Astrocyte (in vitro differentiated cells and primary cell): Measurements from ENCODE around the gene KRTAP10-6. TPM values are rescaled to one million over a fixed set of nuclear protein-coding genes. Genes with fewer than 3 reads are reported as not detected.
"Not testable (repeated sequence)": the region's sequence is repeated elsewhere in the genome, so short reads cannot be mapped to it uniquely, and the experiment has no call there.

Experiments used
- DNase-seq: peaks from one replicate; pipeline ENCODE4 v3.0.0-alpha.2; 2010; ENCODE audit warnings: low read depth
- FAIRE-seq: peaks from 2 replicates; lab custom pipeline; 2011; peaks lifted over from hg19 to GRCh38; lab: Jason Lieb, UNC
- H2AFZ ChIP-seq: 2 replicates; pipeline ENCODE4 v1.6.0; 2012; ENCODE audit warnings: low read depth, low read length, inconsistent platforms
- H3K27ac ChIP-seq: 2 replicates; pipeline ENCODE4 v1.5.1; 2011; ENCODE audit warnings: low read depth, low read length, inconsistent platforms
- H3K27me3 ChIP-seq: 2 replicates; pipeline ENCODE4 v1.6.0; 2011; ENCODE audit warnings: low read length, inconsistent platforms; ENCODE audit not compliant: insufficient read depth
- H3K36me3 ChIP-seq: 2 replicates; pipeline ENCODE4 v1.5.1; 2011; ENCODE audit warnings: low read length, inconsistent platforms; ENCODE audit not compliant: insufficient read depth
- H3K4me1 ChIP-seq: 2 replicates; pipeline ENCODE4 v1.5.1; 2011; ENCODE audit warnings: low read length, inconsistent platforms; ENCODE audit not compliant: insufficient read depth
- H3K4me2 ChIP-seq: 2 replicates; pipeline ENCODE4 v1.6.0; 2012; ENCODE audit warnings: low read length, inconsistent platforms
- H3K4me3 ChIP-seq: 2 replicates; pipeline ENCODE4 v1.5.1; 2011; ENCODE audit warnings: low read depth, mild to moderate bottlenecking, low read length, inconsistent platforms; ENCODE audit not compliant: insufficient read depth
- H3K79me2 ChIP-seq: 2 replicates; pipeline ENCODE4 v1.6.0; 2012; ENCODE audit warnings: mild to moderate bottlenecking, low read length, inconsistent platforms; ENCODE audit not compliant: insufficient read depth
- H3K9ac ChIP-seq: 2 replicates; pipeline ENCODE4 v1.6.0; 2012; ENCODE audit warnings: mild to moderate bottlenecking, low read length, inconsistent platforms
- H3K9me3 ChIP-seq: 2 replicates; pipeline ENCODE4 v1.5.1; 2012; ENCODE audit warnings: low read depth, mild to moderate bottlenecking, low read length, inconsistent platforms; ENCODE audit not compliant: insufficient read depth
- H4K20me1 ChIP-seq: 2 replicates; pipeline ENCODE4 v1.6.0; 2012; ENCODE audit warnings: low read length, inconsistent platforms; ENCODE audit not compliant: insufficient read depth
- H3K27ac Mint-ChIP-seq: one replicate; pipeline ENCODE4 v1.8.0; 2021; ENCODE audit warnings: mild to moderate bottlenecking, mixed read lengths; ENCODE audit not compliant: unreplicated experiment
- H3K27me3 Mint-ChIP-seq: one replicate; pipeline ENCODE4 v1.8.0; 2021; ENCODE audit warnings: low read depth, mixed read lengths; ENCODE audit not compliant: unreplicated experiment
- H3K36me3 Mint-ChIP-seq: one replicate; pipeline ENCODE4 v1.8.0; 2021; ENCODE audit warnings: low read depth, mixed read lengths; ENCODE audit not compliant: unreplicated experiment
- H3K4me1 Mint-ChIP-seq: one replicate; pipeline ENCODE4 v1.8.0; 2021; ENCODE audit warnings: low read depth, mixed read lengths; ENCODE audit not compliant: unreplicated experiment
- H3K4me3 Mint-ChIP-seq: one replicate; pipeline ENCODE4 v1.8.0; 2021; ENCODE audit warnings: mild to moderate bottlenecking, moderate library complexity, mixed read lengths; ENCODE audit not compliant: unreplicated experiment
- H3K9me3 Mint-ChIP-seq: one replicate; pipeline ENCODE4 v1.8.0; 2021; ENCODE audit warnings: mild to moderate bottlenecking, mixed read lengths; ENCODE audit not compliant: unreplicated experiment
- EZH2 ChIP-seq: IDR thresholded peaks from 2 replicates; pipeline ENCODE4 v1.6.1; 2012; ENCODE audit warnings: mild to moderate bottlenecking, low read length, inconsistent platforms; ENCODE audit not compliant: insufficient read depth
- total RNA-seq: library from RNA; stranded (reverse); gene quantifications from 2 replicates; pipeline ENCODE4 v1.2.1, GENCODE V29; 2021
- TF ChIP-seq, protein P1 (sequence below): IDR thresholded peaks from 2 replicates; pipeline ENCODE4 v1.5.1; 2011; ENCODE audit warnings: low read depth, mild to moderate bottlenecking, inconsistent platforms, low read length, moderate library complexity; ENCODE audit not compliant: insufficient read depth

Gene KRTAP10-6
- total RNA-seq, 1 donor from 2014 or later = not detected

DNA sequence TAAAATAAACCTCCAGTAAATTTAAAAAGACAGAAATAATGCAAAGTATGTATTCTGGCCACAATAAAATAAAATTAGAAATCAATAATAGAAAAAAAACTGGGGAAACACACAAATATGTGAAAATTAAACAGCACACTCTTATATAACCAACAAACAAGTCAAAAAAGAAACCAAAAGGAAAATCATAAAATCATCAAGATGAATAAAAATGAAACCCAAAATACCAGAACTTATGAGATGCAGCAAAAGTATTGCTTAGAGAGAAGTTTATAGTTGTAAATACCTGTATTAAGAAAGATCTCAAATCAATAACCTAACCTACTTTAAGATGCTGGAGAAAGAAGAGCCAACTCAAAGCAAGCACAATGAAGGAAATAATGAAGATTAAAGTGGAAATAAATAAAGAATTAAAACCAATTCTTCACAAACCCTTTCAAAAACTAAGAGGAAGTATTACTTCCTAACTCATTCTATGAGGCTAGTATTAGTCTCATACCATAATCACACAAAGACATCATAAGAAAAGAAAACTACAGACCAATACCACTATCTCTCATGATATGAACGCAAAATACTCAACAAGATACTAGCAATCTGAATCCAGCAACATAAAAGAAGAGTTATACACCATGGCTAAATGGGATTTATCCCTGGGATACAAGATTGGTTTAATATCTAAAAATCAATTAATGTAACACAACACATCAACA is 27.3 kb downstream of the KRTAP10-6 start:
- no peaks in the 10 kb centered on the region for H3K36me3 ChIP-seq
- Mint-ChIP-seq H3K4me1 (no peaks in the 10 kb centered on the region), H3K4me3 (no peak overlapping the region), H3K9me3 (peaks cover 10% of the 10 kb centered on the region), H3K27me3 (peaks cover 14% of the 10 kb centered on the region), H3K36me3 (no peaks in the 10 kb centered on the region), H3K27ac (no peak overlapping the region)
- no peak overlapping the region for H2AFZ ChIP-seq
- H3K27ac ChIP-seq = no peak overlapping the region
- H3K4me2 ChIP-seq = no peak overlapping the region
- DNase-seq = no peak
- FAIRE-seq = no peak
- no peak overlapping the region for H3K9ac ChIP-seq
- H4K20me1 ChIP-seq = no peaks in the 10 kb centered on the region
- no peaks in the 10 kb centered on the region for H3K27me3 ChIP-seq
- no peaks in the 10 kb centered on the region for H3K79me2 ChIP-seq
- H3K9me3 ChIP-seq = no peaks in the 10 kb centered on the region
- no peak for TF ChIP-seq EZH2
- TF ChIP-seq, protein P1, sequence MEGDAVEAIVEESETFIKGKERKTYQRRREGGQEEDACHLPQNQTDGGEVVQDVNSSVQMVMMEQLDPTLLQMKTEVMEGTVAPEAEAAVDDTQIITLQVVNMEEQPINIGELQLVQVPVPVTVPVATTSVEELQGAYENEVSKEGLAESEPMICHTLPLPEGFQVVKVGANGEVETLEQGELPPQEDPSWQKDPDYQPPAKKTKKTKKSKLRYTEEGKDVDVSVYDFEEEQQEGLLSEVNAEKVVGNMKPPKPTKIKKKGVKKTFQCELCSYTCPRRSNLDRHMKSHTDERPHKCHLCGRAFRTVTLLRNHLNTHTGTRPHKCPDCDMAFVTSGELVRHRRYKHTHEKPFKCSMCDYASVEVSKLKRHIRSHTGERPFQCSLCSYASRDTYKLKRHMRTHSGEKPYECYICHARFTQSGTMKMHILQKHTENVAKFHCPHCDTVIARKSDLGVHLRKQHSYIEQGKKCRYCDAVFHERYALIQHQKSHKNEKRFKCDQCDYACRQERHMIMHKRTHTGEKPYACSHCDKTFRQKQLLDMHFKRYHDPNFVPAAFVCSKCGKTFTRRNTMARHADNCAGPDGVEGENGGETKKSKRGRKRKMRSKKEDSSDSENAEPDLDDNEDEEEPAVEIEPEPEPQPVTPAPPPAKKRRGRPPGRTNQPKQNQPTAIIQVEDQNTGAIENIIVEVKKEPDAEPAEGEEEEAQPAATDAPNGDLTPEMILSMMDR = no peak
- H3K4me3 ChIP-seq = no peak overlapping the region
- H3K4me1 ChIP-seq = no peaks in the 10 kb centered on the region

DNA sequence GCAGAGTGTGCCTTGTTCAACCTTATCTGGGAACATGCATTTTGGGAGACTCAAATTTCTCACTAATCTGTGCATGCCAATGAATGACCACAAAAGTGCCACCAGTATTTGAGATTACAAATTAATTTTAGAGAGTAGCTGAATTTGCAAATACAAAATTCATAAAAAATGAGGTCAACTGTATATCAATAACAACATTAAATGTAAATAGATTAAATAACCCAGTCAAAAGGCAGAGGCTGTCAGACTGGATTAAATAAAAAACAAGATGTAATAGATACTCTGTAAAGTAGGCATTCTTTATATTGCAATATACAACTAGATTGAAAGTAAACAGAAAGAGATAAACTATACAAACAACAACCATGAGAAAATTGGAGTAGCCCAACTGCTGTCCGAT is 28.2 kb downstream of the KRTAP10-6 start:
- FAIRE-seq (no peak), DNase-seq (no peak)
- no peaks in the 10 kb centered on the region for H3K4me1 Mint-ChIP-seq
- H3K4me3 ChIP-seq = no peak overlapping the region
- H3K9me3 Mint-ChIP-seq = peaks cover 8% of the 10 kb centered on the region
- H3K4me3 Mint-ChIP-seq = no peak overlapping the region
- no peaks in the 10 kb centered on the region for H4K20me1 ChIP-seq
- no peaks in the 10 kb centered on the region for H3K4me1 ChIP-seq
- TF ChIP-seq, protein P1 = no peak
- TF ChIP-seq EZH2 = no peak
- no peaks in the 10 kb centered on the region for H3K36me3 Mint-ChIP-seq
- no peaks in the 10 kb centered on the region for H3K36me3 ChIP-seq
- H3K27ac ChIP-seq = no peak overlapping the region
- H3K9ac ChIP-seq = no peak overlapping the region
- H3K27ac Mint-ChIP-seq = no peak overlapping the region
- H3K9me3 ChIP-seq = no peaks in the 10 kb centered on the region
- no peak overlapping the region for H3K4me2 ChIP-seq
- no peak overlapping the region for H2AFZ ChIP-seq
- H3K27me3 ChIP-seq = no peaks in the 10 kb centered on the region
- H3K79me2 ChIP-seq = no peaks in the 10 kb centered on the region
- H3K27me3 Mint-ChIP-seq = peaks cover 14% of the 10 kb centered on the region

DNA sequence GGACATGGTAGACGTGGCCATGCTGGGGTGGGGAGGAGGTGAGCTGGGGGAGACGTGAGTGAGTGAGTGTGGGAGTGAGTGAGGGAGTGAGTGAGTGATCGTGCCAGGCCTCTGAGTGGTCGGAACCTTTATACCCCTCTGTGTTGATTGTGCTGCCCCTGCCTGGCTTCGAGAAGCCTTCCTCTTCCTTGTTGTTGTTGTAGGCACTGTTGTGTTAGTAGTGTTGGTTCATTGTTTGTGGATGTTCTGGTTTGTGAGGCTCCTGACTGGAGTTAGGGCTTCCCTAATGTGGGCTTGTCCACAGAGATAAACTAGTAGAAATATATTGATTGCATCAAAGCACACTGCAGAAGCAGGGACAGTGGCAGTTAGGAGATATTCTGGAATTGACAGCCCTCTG is 33.6 kb downstream of the KRTAP10-6 start, which contains the start of gene KRTAP10-3:
Gene KRTAP10-3, minus strand, starts transcription at position 101 of the 400 bp plus-strand sequence. Its CDS starts 80 bp downstream, at position 21.
- H3K27ac Mint-ChIP-seq = no peak within 1 kb of the TSS
- H3K27me3 Mint-ChIP-seq = peaks cover 25% of the 10 kb centered on the region
- no peak for FAIRE-seq

DNA sequence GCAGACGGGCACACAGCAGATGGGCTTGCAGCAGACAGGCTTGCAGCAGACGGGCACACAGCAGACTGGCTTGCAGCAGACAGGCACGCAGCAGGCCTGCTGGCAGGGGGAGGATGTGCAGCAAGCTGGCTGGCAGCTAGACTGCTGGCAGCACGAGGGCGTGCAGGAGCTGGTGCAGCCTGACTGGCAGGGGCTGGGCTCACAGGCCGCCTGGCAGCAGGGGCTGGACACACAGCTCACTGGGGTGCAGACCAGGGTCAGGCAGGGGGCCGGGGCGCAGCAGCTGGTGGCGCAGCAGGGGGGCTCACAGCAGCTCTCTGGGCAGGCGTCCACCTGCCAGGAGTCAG is 34.0 kb downstream of the KRTAP10-6 start:
- not testable (repeated sequence) for H2AFZ ChIP-seq

More for the DNA sequence above, 33.6 kb downstream of the KRTAP10-6 start, which contains the start of gene KRTAP10-3:
- H3K79me2 ChIP-seq = no peaks in the 10 kb centered on the region
- no peak within 1 kb of the TSS for H2AFZ ChIP-seq
- no peak within 1 kb of the TSS for H3K4me3 ChIP-seq
- no peak for TF ChIP-seq EZH2
- TF ChIP-seq, protein P1 = no peak
- no peak within 1 kb of the TSS for H3K4me2 ChIP-seq
- H3K27ac ChIP-seq = no peak within 1 kb of the TSS
- DNase-seq = no peak
- H3K36me3 ChIP-seq = no peaks in the 10 kb centered on the region
- H3K4me3 Mint-ChIP-seq = no peak within 1 kb of the TSS
- no peaks in the 10 kb centered on the region for H3K36me3 Mint-ChIP-seq
- peaks cover 8% of the 10 kb centered on the region for H3K9me3 Mint-ChIP-seq
- peaks cover 5% of the 10 kb centered on the region for H3K27me3 ChIP-seq
- no peaks in the 10 kb centered on the region for H3K9me3 ChIP-seq
- no peaks in the 10 kb centered on the region for H3K4me1 Mint-ChIP-seq
- no peaks in the 10 kb centered on the region for H4K20me1 ChIP-seq
- H3K9ac ChIP-seq = no peak within 1 kb of the TSS
- H3K4me1 ChIP-seq = no peaks in the 10 kb centered on the region

More for the DNA sequence above, 34.0 kb downstream of the KRTAP10-6 start:
- not testable (repeated sequence) for H3K9me3 ChIP-seq, H3K27ac ChIP-seq, FAIRE-seq, H3K79me2 ChIP-seq, H3K4me1 Mint-ChIP-seq, H3K4me3 Mint-ChIP-seq, H3K4me2 ChIP-seq, H3K9me3 Mint-ChIP-seq, H3K36me3 ChIP-seq, H3K27ac Mint-ChIP-seq, H3K27me3 ChIP-seq, H3K36me3 Mint-ChIP-seq, H4K20me1 ChIP-seq, DNase-seq, H3K4me3 ChIP-seq, H3K4me1 ChIP-seq, H3K9ac ChIP-seq
- H3K27me3 Mint-ChIP-seq = peaks cover 25% of the 10 kb centered on the region
